ENCODE measurements around the gene ABHD11. TPM values are rescaled to one million over a fixed set of nuclear protein-coding genes. Genes with fewer than 3 reads are reported as not detected.

ABHD11 gene
- total and polyA plus RNA-seq, 4 donors, result 5.1 to 7.6 (median 6.6) TPM

DNA sequence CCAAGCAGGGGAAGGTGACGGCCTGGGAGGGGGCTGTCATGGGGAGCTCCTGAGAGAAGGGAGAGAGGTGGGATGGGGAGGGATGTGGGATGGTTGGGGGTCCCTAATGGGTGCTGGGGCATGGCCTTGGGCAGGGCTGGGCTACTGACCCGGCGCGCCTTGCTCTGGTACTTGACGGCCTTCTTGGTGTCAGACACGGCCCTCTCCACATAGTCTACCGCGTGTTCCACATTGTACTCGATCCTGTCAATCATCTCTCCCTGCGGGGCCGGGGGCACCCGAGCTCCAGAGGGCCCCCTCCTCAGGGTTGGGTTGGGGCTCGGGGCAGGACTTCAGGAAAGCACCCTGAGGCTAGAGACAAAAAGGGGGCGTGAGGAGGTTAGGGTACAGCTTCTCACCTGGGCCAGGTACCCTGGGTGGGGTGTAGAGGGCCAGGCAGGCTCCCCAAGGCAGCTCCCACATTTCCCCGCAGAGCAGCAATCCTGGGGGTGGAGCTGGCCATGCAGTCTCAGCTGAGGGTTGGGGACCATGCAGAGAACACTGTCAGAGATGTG lies 37.9 kb downstream of the ABHD11 start:
- Histone ChIP-seq H3K4me3 (ENCODE audit: low read depth in 1 of 3, low read length in 3 of 3) (no peak overlapping the region), H3K4me1 (ENCODE audit: control insufficient read depth in 4 of 4, insufficient read depth in 4 of 4, low read length in 3 of 4) (no peaks in the 10 kb centered on the region), H3K9me3 (ENCODE audit: control insufficient read depth in 4 of 4, low read length in 3 of 4) (no peaks in the 10 kb centered on the region), H3K27me3 (ENCODE audit: control insufficient read depth in 4 of 4, insufficient read depth in 4 of 4, low read length in 3 of 4) (no peaks in the 10 kb centered on the region), H3K9ac (ENCODE audit: low read depth in 1 of 2, low read length in 2 of 2) (no peak overlapping the region), H3K27ac (ENCODE audit: low read depth in 1 of 2, low read length in 2 of 2) (no peak overlapping the region), H3K36me3 (ENCODE audit: control insufficient read depth in 4 of 4, insufficient read depth in 3 of 4, low read depth in 1 of 4, low read length in 3 of 4) (peaks cover 3 to 42% (median 13%) of the 10 kb centered on the region in 4 donors)
- 95% methylated on average over 15 of the region's 15 CpGs for WGBS
- TF ChIP-seq REST (IDR thresholded peaks at IDR 0.05) (no peak), TAF1 (conservative IDR thresholded peaks at IDR 0.05) (no peak), YY1 (IDR thresholded peaks at IDR 0.05) (no peak)
- no peak for DNase-seq (ENCODE audit: low spot score)

GRCh38 chr7:73700069-73700423 lies 38.6 kb downstream of the ABHD11 start:
- WGBS, result 93% methylated on average over 14 of the region's 14 CpGs
- TF ChIP-seq REST (IDR thresholded peaks at IDR 0.05) (no peak), YY1 (IDR thresholded peaks at IDR 0.05) (no peak), ATF3 (IDR thresholded peaks at IDR 0.05) (no peak), SP1 (IDR thresholded peaks at IDR 0.05) (no peak), HNF4G (IDR thresholded peaks at IDR 0.05) (no peak), CTCF (IDR thresholded peaks at IDR 0.05; ENCODE audit: low read depth, low read length, missing input control) (no peak), GABPA (IDR thresholded peaks at IDR 0.05 in 1 of 2, conservative IDR thresholded peaks at IDR 0.05 in 1 of 2) (no peak), HNF4A (conservative IDR thresholded peaks at IDR 0.05) (no peak), TAF1 (conservative IDR thresholded peaks at IDR 0.05) (no peak), EGR1 (IDR thresholded peaks at IDR 0.05; ENCODE audit: low read depth in 2 of 2) (no peak), FOXA1 (IDR thresholded peaks at IDR 0.05) (no peak), ZBTB33 (IDR thresholded peaks at IDR 0.05) (no peak), JUND (IDR thresholded peaks at IDR 0.05) (no peak), RAD21 (IDR thresholded peaks at IDR 0.05) (no peak), RXRA (IDR thresholded peaks at IDR 0.05) (no peak), FOXA2 (IDR thresholded peaks at IDR 0.05) (no peak)
- no peak for DNase-seq (ENCODE audit: low spot score)
- Histone ChIP-seq H3K4me1 (ENCODE audit: control insufficient read depth in 4 of 4, insufficient read depth in 4 of 4, low read length in 3 of 4) (no peaks in the 10 kb centered on the region), H3K9me3 (ENCODE audit: control insufficient read depth in 4 of 4, low read length in 3 of 4) (no peaks in the 10 kb centered on the region), H3K9ac (ENCODE audit: low read depth in 1 of 2, low read length in 2 of 2) (no peak overlapping the region), H3K27me3 (ENCODE audit: control insufficient read depth in 4 of 4, insufficient read depth in 4 of 4, low read length in 3 of 4) (no peaks in the 10 kb centered on the region), H3K4me3 (ENCODE audit: low read depth in 1 of 3, low read length in 3 of 3) (no peak overlapping the region), H3K36me3 (ENCODE audit: control insufficient read depth in 4 of 4, insufficient read depth in 3 of 4, low read depth in 1 of 4, low read length in 3 of 4) (peaks cover 6 to 45% (median 13%) of the 10 kb centered on the region in 4 donors), H3K27ac (ENCODE audit: low read depth in 1 of 2, low read length in 2 of 2) (no peak overlapping the region)

Measured in liver (tissue), 9 donors.